Keratinocyte (primary cell): Measurements from ENCODE around the gene LMO7.

Source experiments
- CTCF ChIP-seq, 3 experiments: IDR thresholded peaks in 1 of 3; conservative IDR thresholded peaks in 1 of 3; optimal IDR thresholded peaks in 1 of 3; 2 replicates in 2 of 3; 3 replicates in 1 of 3; pipeline versions ENCODE3 to v1.5.1; 2011; ENCODE audit warnings: low read length in 3 of 3, mild to moderate bottlenecking in 3 of 3, moderate library complexity in 2 of 3, control low read depth in 1 of 3, inconsistent platforms in 1 of 3; ENCODE audit not compliant: insufficient read depth in 2 of 3; ENCODE audit errors: extremely low read depth in 1 of 3
- EZH2 ChIP-seq: IDR thresholded peaks from one replicate; pipeline ENCODE4 v1.6.1; 2012; ENCODE audit warnings: inconsistent platforms, mild to moderate bottlenecking, low read length, moderate library complexity

DNA sequence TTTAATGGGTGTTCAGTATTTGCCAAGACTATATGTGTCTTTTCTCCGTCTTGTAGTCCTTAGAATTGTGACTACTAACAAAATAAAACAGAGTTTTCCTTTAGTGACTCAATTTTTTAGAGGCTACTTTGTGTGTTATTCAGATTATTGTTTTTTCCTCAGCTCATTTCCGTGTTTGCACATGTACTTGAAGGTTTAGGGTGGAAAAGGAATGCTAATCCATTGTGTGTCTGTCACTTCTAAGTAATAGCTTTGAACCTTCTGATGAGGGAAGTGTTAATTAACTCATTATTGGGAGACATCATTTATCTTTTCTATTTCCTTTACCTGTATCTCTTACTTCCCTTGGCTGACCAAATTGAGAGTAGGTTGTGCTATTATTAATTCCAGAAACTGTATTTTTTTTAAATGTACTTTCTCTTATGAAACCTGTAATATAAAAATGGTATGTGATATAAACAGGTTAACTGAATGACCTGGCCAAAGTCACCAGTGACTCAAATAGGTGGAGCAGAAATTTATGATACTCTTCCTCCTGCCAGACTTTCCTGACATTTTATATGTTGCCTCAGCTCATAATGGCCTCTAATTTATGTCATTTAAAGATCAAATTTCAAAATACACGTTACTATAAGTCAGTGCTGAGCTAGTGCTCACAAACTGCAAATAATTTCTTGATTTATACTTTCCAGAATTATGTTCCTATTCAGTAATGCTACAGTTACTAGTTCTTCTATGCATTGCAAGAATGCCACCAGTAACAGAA is 88.8 kb downstream of the LMO7 start:
- TF ChIP-seq EZH2, result no peak
- no peak for TF ChIP-seq CTCF (optimal IDR thresholded peaks at IDR 0.05 in 1 of 3, IDR thresholded peaks at IDR 0.05 in 1 of 3, conservative IDR thresholded peaks at IDR 0.05 in 1 of 3; ENCODE audit: extremely low read depth in 1 of 3, insufficient read depth in 2 of 3, low read length in 3 of 3)
